Measurements from ENCODE around the gene BRSK2.
"Not testable (repeated sequence)": the region's sequence is repeated elsewhere in the genome, so short reads cannot be mapped to it uniquely, and the experiment has no call there.

Gene BRSK2
- total RNA-seq, result 0.51 to 1.0 reads per million in 2 donors

DNA sequence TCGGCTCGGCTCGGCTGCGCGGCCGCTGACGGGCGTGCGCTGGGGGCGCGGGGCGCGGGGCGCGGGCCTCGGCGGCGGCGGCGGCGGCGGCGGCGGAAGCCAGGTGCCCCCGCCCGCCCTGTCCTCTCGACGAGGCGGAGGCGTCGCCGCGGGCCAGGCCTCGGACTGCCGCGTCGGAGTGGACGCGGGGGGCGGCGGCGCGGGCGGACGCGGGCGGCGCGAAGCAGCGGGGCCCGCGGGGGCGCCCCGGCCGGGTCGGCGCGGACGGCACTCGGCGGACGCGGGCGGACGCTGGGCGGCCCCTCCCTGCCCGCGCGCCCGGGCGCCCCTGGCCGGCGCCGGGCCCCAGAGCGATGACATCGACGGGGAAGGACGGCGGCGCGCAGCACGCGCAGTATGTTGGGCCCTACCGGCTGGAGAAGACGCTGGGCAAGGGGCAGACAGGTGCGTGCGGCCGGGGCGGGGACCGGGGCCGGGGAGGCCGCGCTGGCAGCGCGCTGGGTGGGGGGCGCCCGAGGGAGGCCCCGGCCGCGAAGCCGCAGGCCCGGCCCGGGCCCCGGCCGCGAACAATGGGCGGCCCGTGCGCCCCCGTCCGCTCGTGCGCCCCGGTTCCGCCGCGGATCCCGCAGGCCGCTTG, at the start of gene BRSK2:
TSS of gene BRSK2 (plus strand) at position 3 of the 637 bp plus-strand sequence. CDS start at position 354, 351 bp downstream.
- no peak for DNase-seq

DNA sequence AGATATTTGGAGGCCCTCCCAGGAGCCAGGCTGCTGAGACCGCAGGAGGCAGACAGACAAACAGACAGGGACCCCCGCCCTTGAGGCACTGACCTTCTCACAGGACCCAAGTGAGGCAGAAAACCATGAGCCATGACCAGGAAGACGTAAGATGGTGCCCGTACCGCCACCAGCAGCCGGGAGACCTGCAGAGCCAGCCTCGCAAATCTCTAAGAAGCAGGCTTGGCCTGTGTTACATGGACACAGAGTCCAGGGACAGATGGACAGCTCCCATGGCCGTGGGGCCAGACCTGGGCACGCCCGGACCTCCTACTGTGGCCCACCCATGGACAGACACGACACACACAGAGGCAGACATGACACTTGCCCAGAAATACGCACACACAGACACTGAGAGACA, 49.6 kb upstream of the BRSK2 start:
- DNase-seq, result no peak

DNA sequence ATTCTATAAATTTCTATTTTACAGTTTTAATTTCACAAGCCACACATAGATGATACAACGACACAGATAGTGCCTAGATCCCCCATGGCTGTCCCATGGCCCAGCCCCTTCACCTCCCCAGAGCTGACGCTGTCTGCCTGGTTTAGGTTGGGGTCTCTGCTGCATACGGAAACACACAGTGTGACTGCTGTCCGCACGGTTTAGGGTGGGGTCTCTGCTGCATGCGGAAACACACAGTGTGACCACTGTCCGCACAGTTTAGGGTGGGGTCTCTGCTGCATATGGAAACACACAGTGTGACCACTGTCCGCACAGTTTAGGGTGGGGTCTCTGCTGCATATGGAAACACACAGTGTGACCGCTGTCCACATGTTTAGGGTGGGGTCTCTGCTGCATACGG, 48.5 kb upstream of the BRSK2 start:
- not testable (repeated sequence) for DNase-seq

DNA sequence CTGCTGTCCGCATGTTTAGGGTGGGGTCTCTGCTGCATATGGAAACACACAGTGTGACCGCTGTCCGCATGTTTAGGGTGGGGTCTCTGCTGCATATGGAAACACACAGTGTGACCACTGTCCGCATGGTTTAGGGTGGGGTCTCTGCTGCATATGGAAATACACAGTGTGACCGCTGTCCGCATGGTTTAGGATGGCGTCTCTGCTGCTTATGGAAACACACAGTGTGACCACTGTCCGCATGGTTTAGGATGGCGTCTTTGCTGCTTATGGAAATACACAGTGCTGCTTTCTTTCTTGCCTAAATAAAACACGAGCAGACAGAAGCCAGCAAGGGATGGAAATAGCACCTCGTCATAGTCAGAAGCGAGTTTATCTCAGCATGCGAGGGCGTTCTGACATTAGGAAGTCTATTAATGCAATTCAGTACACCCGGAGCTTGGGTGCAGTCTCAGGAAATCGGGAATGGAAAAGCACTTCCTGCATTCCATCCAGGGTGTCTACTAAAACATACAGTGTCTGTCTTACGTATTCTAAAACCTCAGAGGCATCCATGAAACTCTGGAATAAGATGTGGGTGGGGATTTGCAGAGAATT, 47.7 kb upstream of the BRSK2 start:
- no peak for DNase-seq

DNA sequence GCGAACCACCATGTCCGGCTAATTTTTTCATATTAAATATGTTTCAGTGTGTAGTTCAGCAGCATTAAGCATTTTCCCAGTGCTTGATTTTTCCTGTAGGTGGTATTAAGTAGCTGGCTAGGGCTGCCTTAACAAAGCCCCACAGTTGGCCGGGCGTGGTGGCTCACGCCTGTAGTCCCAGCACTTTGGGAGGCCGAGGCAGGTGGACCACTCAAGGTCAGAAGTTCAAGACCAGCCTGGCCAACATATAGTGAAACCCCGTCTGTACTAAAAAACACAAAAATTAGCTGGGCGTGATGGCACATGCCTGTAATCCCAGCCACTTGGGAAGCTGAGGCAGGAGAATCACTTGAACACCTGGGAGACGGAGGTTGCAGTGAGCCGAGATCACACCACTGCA, 46.8 kb upstream of the BRSK2 start:
- no peak for DNase-seq

DNA sequence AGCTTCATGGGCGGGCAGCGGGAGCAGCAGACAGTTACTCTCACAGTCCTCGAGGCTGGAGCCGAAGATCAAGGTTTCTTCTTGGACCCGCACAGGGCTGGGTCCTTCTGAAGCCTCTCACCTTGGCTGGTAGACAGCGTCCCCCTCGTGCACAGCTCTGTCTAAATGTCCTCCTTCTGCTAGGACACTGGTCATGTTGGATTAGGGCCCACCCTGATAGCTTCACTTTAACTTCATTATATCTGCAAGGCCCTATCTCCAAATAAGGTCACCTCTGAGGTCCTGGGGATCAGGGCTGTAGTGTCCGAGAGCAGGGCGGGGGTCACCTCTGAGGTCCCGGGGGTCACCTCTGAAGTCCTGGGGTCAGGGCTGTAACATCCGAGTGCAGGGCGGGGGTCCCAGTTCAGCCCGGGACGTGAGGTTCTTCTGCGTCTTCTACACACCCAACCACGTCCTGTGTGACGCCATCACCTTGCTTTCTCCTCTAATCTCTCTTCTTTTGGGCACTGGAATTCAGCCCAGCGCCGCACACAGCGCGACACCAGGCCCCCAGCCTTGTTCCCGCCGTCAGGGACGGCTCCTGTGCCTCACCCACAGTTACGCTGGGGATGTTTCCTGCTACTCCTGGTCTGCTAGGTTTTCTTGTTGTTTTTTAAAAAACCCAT, 46.2 kb upstream of the BRSK2 start:
- no peak for DNase-seq

DNA sequence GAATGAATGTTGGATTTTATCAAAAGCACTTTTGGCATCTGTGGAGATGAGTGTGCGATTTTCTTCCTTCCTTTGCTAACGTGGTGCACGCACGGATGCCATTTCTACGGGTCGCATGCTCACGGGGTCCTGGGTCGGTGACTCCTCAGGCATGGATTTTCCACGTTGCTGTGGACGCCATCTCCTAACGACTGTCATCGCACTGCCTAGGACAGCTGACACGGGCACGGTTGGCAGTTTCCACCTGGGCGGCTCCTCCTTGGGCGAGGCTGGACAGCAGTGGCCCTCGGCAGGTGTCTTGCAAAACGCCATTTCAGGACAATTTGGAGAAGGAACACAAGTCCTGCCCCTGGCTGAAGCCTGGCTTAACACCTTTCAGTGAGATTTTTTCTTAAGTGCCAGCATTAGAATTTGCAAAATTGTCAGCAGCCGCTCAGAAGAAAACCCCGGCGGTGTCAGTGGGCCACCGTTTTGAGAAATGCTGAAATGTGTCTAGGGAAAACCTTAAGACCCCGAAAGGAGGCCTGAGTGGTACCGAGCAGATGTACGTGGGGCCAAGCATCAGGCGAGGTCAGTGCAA, 45.6 kb upstream of the BRSK2 start:
- no peak for DNase-seq

DNA sequence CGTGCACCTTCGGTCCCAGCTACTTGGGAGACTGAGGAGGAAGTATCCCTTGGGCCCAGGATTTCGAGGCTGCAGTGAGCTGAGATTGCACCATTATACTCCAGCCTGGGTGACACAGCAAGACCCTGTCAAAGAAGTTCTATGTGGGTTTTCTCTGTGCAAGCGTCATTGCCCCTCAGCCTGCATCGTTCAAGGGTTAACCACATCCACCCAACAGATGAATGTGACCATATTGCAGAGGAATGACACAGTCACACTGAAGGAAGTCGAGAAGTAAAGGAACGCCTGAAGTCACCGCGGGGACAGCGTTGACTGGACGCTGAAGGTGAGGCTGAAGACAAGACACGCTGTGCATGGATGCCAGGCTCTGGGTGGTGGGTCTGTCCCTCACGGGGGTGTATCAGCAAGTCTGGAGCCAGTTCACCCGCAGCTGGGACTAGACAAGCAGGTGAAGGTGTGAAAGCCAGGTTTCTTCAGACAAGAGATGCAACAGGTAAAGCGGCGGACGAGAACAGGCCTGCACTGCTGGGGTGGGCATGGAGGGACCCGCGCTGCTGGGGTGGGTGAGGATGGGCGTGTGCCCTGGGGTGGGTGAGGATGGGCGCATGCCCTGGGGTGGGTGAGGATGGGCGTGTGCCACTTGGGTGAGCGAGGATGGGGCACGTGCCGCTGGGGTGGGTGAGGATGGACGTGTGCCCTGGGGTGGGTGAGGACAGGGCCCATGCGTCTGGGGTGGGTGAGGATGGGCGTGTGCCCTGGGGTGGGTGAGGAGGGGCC, 43.8 kb upstream of the BRSK2 start:
- no peak for DNase-seq

DNA sequence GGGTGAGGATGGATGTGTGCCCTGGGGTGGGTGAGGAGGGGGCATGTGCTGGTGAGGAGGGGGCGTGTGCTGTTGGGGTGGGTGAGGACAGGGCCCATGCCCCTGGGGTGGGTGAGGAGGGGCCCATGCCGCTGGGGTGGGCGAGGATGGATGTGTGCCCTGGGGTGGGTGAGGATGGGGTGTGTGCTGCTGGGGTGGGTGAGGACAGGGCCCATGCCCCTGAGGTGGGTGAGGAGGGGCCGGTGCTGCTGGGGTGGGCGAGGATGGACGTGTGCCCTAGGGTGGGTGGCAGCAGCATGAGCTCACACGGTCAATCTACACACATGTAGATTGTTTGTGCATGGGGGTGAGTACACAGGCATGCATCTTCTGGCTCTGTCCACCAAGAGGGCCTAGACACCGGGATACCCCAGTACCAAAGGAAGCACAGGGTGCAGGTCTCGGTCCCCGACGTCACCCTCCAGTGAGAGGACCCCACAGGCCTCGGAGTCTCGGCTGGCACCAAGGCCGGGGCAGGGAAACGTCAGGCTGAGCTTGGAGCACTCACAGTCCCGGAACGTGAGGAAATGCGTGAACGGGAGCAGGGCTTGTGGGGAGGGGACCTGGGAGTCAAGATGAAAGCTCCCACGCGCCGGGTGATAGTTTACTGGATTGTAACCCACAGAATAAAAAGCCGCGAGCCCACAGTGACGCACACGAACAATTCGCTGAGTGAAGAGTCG, 42.9 kb upstream of the BRSK2 start:
- no peak for DNase-seq

DNA sequence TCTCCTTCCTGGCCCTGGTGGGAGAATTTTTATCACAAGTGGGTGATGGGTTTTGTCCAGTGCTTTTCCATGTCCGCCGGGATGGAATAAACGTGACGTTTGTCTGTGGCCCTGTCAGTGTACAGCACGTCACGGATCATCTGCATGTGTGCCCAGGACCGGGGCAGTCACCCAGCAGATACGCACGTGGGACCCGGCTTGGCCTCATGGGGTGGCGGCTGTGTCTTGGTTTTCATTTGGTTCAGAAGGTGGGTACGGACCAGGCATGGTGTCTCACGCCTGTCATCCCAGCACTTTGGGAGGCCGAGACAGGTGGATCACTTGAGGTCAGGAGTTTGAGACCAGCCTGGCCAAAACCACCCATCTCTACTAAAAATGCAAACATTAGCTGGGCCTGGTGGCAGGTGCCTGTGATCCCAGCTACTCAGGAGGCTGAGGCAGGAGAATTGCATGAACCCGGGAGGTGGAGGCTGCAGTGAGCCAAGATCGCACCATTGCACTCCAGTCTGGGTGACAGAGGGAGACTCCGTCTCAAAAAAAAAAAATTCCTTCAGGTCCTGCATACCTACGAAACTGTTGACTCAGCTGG, 42.2 kb upstream of the BRSK2 start:
- not testable (repeated sequence) for DNase-seq

DNA sequence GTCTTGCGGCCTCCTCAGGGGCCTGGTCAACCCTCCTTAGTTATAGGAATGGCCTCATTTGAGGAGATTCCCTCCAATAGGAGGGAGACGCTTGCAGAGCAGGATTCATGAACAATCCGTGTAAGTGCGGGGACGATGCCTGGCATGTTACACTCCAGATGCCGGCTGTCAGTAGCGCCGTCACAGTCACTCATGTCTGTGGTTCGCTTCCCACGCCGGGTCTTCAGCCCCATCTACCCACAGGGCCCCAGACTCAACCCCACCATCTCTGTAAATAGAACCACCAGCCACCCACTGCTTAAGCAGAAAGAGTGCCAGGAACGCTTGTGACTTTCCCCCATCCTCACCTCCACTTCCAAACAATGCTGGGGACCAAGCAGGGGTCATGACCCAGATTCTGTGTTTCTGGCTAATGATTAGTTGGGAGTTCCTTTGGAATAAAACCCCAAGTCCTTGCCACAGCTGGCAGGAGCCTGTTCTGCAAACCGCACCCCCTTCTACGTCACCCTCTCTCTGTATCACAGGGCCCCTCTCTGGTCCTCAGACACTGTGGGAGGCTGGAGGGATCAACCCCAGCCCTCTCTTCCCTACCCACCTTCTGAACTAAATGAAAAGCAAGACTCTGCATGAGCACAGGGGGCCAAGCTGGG, 41.5 kb upstream of the BRSK2 start:
- DNase-seq, result no peak

DNA sequence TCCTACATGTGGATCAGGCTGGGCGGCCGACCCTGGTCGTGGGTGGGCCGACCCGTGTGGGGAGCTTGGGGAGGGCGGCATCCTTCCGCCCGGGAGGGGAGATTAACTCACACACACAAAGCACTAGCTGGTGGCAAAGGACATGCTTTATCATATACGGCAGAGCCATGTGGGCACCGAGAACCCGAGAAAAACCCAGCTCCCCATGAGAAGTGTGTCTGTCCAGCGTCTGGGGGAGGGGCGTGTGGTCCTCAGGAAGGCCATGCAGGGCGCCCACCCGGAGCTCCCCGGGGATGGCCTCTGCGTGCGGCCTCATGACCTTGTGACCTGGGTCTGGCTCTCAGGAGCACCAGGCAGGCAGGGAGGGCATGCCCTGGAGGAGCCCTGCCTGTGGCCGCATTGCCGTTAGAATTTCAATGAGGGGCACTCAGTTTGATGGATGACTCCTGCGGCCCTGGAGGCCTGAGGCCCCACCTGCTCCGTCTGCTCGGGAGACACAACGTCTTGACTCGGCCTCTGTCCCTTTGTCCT, 40.9 kb upstream of the BRSK2 start:
- no peak for DNase-seq

DNA sequence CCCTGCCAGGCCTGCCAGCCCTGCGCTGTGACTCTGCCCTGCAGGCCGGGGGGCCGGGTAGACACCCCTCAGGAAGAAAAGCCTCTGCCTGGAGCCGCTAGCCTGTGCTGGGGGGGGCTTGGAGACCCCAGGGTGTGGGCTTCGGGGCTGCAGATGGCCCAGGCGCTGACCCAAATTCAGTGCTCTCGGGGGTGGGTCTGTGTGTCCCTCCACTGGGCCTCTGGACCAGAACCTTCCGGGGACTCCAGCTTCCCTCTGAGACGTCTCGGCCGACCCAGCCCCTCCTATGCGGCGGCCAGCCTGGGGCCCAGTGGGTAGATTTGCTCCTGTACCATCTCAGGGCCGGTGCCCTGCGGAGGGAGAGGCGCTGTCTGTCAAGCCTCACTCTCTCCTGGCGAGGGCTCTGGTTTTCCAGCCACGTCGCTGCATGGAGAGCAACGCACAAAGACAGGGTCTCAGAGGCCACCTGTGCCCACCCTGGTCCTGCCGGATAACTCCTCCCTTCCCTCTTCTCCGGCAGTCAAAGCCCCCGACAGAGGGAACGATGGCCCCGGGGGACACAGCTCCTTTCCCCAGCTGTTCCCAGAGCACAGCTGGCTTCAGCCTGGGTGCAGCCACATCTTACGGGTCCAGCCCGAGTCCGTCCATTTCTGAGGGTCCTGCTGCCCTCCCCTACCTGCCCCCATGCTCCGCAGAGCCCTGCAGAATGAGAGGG, 40.2 kb upstream of the BRSK2 start:
- no peak for DNase-seq

DNA sequence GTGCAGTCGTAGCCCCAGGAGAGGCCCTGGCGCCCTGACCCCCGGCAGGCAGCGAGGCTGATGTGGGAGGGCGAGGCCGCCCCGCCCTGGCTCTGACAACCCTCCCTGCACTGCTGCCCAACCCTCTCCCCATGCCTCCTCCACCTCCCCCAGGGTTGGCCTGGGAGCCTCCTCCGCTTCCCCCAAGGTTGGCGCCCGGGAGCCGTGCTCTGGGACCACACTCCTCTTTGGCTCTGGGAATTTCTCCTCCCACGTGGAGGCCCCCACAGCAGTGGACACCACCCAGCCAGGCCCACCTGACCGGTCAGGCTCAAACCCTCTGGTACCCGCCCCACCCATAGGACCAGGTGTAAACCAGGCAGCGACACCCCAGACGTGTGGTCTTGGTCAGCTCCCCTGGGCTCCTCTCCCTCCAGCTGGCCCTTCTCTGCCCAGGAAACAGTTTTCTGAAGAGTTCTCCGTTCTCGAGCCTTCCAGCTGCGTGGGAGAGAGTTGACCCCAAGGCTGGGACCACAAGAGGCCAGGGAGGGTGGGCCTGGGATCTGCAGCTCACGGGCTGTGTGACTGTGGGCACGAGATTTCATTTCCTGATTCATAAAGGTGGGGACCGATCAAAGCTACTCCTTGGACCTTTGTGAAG, 39.5 kb upstream of the BRSK2 start:
- DNase-seq, result no peak

DNA sequence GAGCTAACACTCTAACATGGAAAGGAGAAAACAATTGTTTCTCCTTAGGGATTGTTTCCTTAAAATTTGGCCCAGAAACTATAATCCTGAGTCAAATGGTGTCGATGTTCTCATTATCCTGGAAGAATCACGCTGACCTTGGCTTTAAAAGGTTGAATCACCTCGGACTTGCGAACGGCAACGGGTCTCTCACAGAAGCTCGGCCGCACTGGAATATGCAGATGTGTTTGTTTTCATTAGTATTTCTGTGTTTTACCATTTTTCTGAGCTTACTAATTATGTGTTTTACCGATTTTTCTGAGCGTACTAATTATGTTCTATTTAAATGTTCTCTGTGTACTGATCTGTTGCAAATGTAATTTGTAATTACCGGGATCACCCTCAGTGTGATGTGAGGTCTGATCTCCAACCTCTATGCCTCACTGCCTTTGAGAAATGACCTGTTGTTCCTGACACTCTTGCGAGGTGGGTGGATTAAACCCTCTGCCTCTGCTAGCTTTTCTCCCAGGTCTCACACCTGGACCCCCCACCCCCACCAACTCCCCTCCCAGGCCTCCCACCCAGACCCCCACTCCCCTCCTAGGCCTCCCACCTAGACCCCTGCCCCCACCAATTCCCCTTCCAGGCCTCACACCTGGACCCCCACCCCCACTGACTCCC, 38.3 kb upstream of the BRSK2 start:
- no peak for DNase-seq

DNA sequence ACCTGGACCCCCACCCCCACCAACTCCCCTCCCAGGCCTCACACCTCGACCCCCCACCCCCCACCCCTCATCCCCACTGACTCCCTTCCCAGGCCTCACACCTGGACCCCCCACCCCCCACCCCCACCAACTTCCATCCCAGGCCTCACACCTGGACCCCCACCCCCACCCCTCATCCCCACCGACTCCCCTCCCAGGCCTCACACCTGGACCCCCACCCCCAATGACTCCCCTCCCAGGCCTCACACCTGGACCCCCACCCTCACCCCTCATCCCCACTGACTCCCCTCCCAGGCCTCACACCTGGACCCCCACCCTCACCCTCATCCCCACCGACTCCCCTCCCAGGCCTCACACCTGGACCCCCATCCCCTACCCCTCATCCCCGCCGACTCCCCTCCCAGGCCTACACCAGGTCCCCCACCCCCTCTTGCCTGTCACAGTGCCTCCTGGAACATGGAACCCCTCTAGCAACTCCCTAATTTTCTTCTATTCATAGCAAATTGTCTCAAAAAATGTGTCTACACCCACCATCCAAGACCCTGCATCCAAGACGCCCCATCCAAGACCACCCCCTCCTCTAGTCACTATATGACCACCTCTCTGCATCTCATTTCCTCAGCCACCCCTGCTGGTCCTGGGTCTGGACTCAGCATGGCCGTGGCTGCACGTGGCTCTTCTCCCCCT, 36.9 kb upstream of the BRSK2 start:
- no peak for DNase-seq

DNA sequence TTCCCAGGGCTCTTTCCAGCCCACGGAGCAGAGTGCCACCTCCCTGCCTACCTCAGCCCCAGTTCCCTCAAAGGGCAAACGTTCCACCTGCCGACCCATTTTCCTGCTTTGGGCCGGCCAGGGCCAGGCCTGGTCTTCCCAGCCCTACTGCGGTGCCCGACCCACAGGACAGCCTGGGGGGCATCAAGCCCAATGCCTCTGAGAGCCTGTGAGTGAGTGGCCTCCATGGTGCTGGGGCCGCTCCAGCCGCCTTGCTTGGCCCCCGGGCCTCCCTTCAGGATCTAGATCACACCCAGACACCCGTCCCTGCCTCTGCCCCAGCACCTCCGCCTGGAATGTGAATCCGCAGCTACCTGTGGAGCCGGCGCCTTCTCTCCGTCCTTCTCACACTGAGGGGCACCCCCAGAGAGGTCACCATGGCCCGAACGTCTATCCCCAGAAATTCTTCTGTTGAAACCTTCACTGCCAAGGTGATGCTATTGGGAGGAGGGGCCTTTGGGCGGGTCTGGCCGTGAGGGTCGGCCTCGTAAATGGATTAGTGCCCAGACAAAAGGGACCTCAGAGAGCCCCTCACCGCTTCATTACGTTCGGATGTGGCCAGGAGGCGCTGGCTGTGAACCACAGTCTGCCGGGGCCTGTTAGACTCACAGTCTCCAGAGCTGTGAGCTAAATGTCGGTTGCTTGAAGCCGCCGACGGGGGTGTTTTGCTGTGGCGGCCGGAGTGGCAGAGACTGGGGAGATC, 36.2 kb upstream of the BRSK2 start:
- no peak for DNase-seq

Measured in activated gamma-delta T cell (primary cell).